NT2/D1 (cell line): ENCODE data around the gene ENTREP1.

ENCODE experiments used
- SUZ12 ChIP-seq: IDR thresholded peaks from 2 replicates; pipeline ENCODE4 v1.6.1; 2011; ENCODE audit not compliant: insufficient read length, insufficient read depth; ENCODE audit errors: extremely low read depth
- YY1 ChIP-seq: IDR thresholded peaks from 2 replicates; pipeline ENCODE4 v1.6.1; 2011; ENCODE audit not compliant: insufficient read length, insufficient read depth
- ZNF274 ChIP-seq: IDR thresholded peaks from 2 replicates; pipeline ENCODE4 v1.6.1; 2011; ENCODE audit warnings: mild to moderate bottlenecking, low read depth, low read length

DNA sequence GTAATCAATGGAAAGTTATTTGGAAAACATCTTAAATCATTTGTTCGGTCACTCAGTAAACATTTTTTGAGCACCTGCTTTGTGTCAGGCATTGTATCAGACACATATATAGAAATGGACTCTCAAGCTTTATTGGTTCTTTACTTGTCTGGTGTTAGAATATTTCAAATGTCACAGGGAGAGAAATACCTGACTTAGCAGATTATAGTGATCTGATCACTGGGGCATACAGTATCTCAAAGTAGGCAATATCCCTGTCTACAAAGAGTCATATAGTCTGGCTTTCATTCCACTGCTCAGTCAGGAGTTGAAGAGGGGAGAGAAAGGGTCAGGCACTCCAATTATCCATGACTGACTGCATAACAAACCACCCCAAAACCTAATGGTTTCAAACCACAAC lies 30.2 kb downstream of the ENTREP1 start:
- no peak for TF ChIP-seq ZNF274
- TF ChIP-seq YY1, result no peak
- no peak for TF ChIP-seq SUZ12
